SK-N-DZ (cell line): Measurements from ENCODE around the gene LMAN2L. TPM values are rescaled to one million over a fixed set of nuclear protein-coding genes. Genes with fewer than 3 reads are reported as not detected.

Experiments used
- DNase-seq: peaks from one replicate; pipeline ENCODE4 v3.0.0-alpha.2; 2015; ENCODE audit warnings: low spot score
- polyA plus RNA-seq, 2 experiments: library from polyadenylated mRNA; depleted of rRNA; stranded (reverse); fragments of >200 nt; gene quantifications; 2 replicates each; pipeline ENCODE4 v1.2.3, GENCODE V29; 2014

LMAN2L gene
- 28.9 and 30.3 TPM in 2 replicates for polyA plus RNA-seq (2014; cell fraction: cytosol; rRNA removed)
- polyA plus RNA-seq (2014; cell fraction: nucleus; rRNA removed): 14.8 and 18.7 TPM in 2 replicates

- peak; percentile 97 for DNase-seq
Measured at GRCh38 chr2:96739633-96740428, at the start of gene LMAN2L. Gene LMAN2L (minus strand): TSS chr2:96740064. CDS start chr2:96740040, 24 bp downstream.

GRCh38 chr2:96789245-96789617 lies 49.4 kb upstream of the LMAN2L start:
- no peak for DNase-seq

- DNase-seq: no peak
Measured at GRCh38 chr2:96788442-96789244, 48.8 kb upstream of the LMAN2L start.

GRCh38 chr2:96787411-96787810 lies 47.5 kb upstream of the LMAN2L start:
- no peak for DNase-seq

GRCh38 chr2:96783388-96783787 lies 43.5 kb upstream of the LMAN2L start:
- no peak for DNase-seq

GRCh38 chr2:96775160-96775559 lies 35.3 kb upstream of the LMAN2L start:
- no peak for DNase-seq

GRCh38 chr2:96773922-96774321 lies 34.1 kb upstream of the LMAN2L start:
- no peak for DNase-seq

GRCh38 chr2:96772903-96773671 lies 33.2 kb upstream of the LMAN2L start:
- no peak for DNase-seq

GRCh38 chr2:96771796-96772618 lies 32.1 kb upstream of the LMAN2L start:
- no peak for DNase-seq

GRCh38 chr2:96770442-96771202 lies 30.8 kb upstream of the LMAN2L start:
- no peak for DNase-seq

GRCh38 chr2:96769814-96770213 lies 29.9 kb upstream of the LMAN2L start:
- DNase-seq: no peak

GRCh38 chr2:96768083-96768561 lies 28.3 kb upstream of the LMAN2L start:
- DNase-seq: no peak

GRCh38 chr2:96767135-96767871 lies 27.4 kb upstream of the LMAN2L start:
- no peak for DNase-seq

GRCh38 chr2:96764253-96764637 lies 24.4 kb upstream of the LMAN2L start:
- peak; percentile 37 for DNase-seq

- peak; percentile 53 for DNase-seq
Measured at GRCh38 chr2:96763511-96764252, 23.8 kb upstream of the LMAN2L start.

GRCh38 chr2:96762529-96763311 lies 22.9 kb upstream of the LMAN2L start:
- no peak for DNase-seq

GRCh38 chr2:96760986-96761832 lies 21.3 kb upstream of the LMAN2L start:
- peak; percentile 57 for DNase-seq
